Activated CD8-positive, alpha-beta memory T cell treated with anti-CD3 and anti-CD28 coated beads for 36 hours (primary cell): Measurements from ENCODE around the gene DICER1. TPM values are rescaled to one million over a fixed set of nuclear protein-coding genes. Genes with fewer than 3 reads are reported as not detected.

Experiments
- CTCF ChIA-PET: fragments of 350-600 bp; sonication (Branson Sonifier 250); formaldehyde crosslinking; loops from one replicate; lab custom pipeline; 2021; ENCODE audit warnings: antibody characterized with exemption; lab: Charles Lee
- POLR2A ChIA-PET: fragments of 350-600 bp; sonication (Branson Sonifier 250); formaldehyde crosslinking; loops from one replicate; lab custom pipeline; 2021; ENCODE audit warnings: antibody characterized with exemption; lab: Charles Lee
- total RNA-seq, 2 experiments: library from RNA; stranded (reverse); gene quantifications; one replicate each; pipeline ENCODE4 v1.2.3, GENCODE V29; 2021

The DICER1 gene
- total RNA-seq, 2 experiments from 2014 or later: 58.0 to 59.4 TPM

- CTCF ChIA-PET: no interaction called here
- POLR2A ChIA-PET: no interaction called here
These were observed 22.9 kb downstream of the DICER1 start for GRCh38 chr14:95134304-95134933.

GRCh38 chr14:95133282-95133681 lies 24.0 kb downstream of the DICER1 start:
- CTCF ChIA-PET: no interaction called here
- POLR2A ChIA-PET: no interaction called here

GRCh38 chr14:95132760-95133159 lies 24.6 kb downstream of the DICER1 start:
- ChIA-PET CTCF (no interaction called here), POLR2A (no interaction called here)

- CTCF ChIA-PET: no interaction called here
- POLR2A ChIA-PET: no interaction called here
These were observed 26.8 kb downstream of the DICER1 start for GRCh38 chr14:95130549-95130948.

GRCh38 chr14:95128140-95128539 lies 29.2 kb downstream of the DICER1 start:
- ChIA-PET POLR2A (no interaction called here), CTCF (no interaction called here)

- POLR2A ChIA-PET: no interaction called here
- CTCF ChIA-PET: no interaction called here
These were observed 29.8 kb downstream of the DICER1 start for GRCh38 chr14:95127531-95127911.

- POLR2A ChIA-PET: no interaction called here
- CTCF ChIA-PET: no interaction called here
These were observed 30.3 kb downstream of the DICER1 start for GRCh38 chr14:95126906-95127530.

- CTCF ChIA-PET: no interaction called here
- POLR2A ChIA-PET: no interaction called here
These were observed 31.4 kb downstream of the DICER1 start for GRCh38 chr14:95125915-95126314.

GRCh38 chr14:95125221-95125620 lies 32.1 kb downstream of the DICER1 start:
- POLR2A ChIA-PET: no interaction called here
- CTCF ChIA-PET: interaction anchor here (1.2 kb wide), 1 partner anchor 26 kb away, joined by 3 read pairs; no protein-coding TSS in a partner anchor

- ChIA-PET CTCF (interaction anchor here (1.2 kb wide), 1 partner anchor 27 kb away, joined by 3 read pairs; no protein-coding TSS in a partner anchor), POLR2A (no interaction called here)
These were observed 33.3 kb downstream of the DICER1 start for GRCh38 chr14:95123891-95124579.

GRCh38 chr14:95122621-95122945 lies 34.7 kb downstream of the DICER1 start:
- ChIA-PET CTCF (no interaction called here), POLR2A (no interaction called here)

- ChIA-PET CTCF (no interaction called here), POLR2A (no interaction called here)
These were observed 35.3 kb downstream of the DICER1 start for GRCh38 chr14:95121911-95122620.

- POLR2A ChIA-PET: no interaction called here
- CTCF ChIA-PET: no interaction called here
These were observed 38.0 kb downstream of the DICER1 start for GRCh38 chr14:95119336-95119735.

GRCh38 chr14:95117937-95118721 lies 39.2 kb downstream of the DICER1 start:
- CTCF ChIA-PET: no interaction called here
- POLR2A ChIA-PET: no interaction called here

- ChIA-PET POLR2A (no interaction called here), CTCF (no interaction called here)
These were observed 43.9 kb downstream of the DICER1 start for GRCh38 chr14:95113476-95113875.

- ChIA-PET CTCF (no interaction called here), POLR2A (interaction anchor here (0.6 kb wide), 1 partner anchor 47 kb away, joined by 6 read pairs; no protein-coding TSS in a partner anchor)
These were observed 45.7 kb downstream of the DICER1 start for GRCh38 chr14:95111507-95112164.

- ChIA-PET CTCF (no interaction called here), POLR2A (no interaction called here)
These were observed 47.2 kb downstream of the DICER1 start for GRCh38 chr14:95110178-95110577.

- CTCF ChIA-PET: no interaction called here
- POLR2A ChIA-PET: no interaction called here
These were observed 49.6 kb downstream of the DICER1 start for GRCh38 chr14:95107711-95108110.

GRCh38 chr14:95106971-95107370 lies 50.4 kb downstream of the DICER1 start:
- CTCF ChIA-PET: no interaction called here
- POLR2A ChIA-PET: no interaction called here
